ENCODE measurements around the gene HDGF.
"Not testable (repeated sequence)": the region's sequence is repeated elsewhere in the genome, so short reads cannot be mapped to it uniquely, and the experiment has no call there.

The HDGF gene

DNA sequence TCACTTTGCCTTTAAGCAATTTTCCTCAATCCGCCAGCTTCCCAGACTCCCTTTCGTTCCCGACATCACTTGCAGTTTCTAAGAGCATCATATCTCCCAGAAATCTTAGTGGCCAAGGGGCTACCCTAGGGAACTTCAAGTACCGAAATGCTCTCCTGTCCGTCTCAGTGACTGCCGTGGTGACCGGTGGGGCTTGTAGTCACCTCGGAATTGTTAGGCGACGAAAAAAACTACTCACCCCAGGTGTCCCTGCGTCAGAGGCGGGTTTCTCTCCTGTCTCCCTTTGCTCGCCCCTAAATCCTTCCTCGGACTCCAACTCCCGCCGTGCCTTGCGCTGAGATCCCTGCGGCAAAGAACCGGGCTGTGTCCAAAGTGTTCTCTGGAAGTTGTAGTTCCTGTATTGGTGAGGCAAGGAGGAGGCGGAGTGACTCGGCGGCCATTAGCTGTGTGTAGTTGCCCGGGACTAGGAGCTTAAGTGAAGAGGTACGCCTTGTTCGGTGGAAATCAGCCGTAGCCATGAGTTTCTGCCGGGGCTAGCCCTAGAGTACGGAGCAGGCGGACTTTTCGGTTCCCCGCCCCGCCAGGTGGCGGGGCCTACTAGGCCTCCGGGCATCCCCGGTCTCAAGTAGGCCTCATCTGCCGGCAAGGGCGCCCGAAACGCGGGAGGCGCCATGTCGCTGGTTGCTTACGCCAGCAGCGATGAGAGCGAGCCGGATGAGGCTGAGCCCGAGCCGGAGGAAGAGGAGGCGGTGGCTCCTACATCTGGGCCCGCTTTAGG lies 15.8 kb upstream of the HDGF start, which contains the start of gene PRCC:
TSS of gene PRCC (plus strand) at position 435 of the 778 bp plus-strand sequence. CDS start at position 672, 237 bp downstream.
- DNase-seq (ENCODE audit: low spot score), result peak; percentile 100
- Histone ChIP-seq H3K4me3 (peak within 1 kb of the TSS; percentile 92), H3K27ac (peak within 1 kb of the TSS; percentile 89 to 91)
- TF ChIP-seq, protein P1, sequence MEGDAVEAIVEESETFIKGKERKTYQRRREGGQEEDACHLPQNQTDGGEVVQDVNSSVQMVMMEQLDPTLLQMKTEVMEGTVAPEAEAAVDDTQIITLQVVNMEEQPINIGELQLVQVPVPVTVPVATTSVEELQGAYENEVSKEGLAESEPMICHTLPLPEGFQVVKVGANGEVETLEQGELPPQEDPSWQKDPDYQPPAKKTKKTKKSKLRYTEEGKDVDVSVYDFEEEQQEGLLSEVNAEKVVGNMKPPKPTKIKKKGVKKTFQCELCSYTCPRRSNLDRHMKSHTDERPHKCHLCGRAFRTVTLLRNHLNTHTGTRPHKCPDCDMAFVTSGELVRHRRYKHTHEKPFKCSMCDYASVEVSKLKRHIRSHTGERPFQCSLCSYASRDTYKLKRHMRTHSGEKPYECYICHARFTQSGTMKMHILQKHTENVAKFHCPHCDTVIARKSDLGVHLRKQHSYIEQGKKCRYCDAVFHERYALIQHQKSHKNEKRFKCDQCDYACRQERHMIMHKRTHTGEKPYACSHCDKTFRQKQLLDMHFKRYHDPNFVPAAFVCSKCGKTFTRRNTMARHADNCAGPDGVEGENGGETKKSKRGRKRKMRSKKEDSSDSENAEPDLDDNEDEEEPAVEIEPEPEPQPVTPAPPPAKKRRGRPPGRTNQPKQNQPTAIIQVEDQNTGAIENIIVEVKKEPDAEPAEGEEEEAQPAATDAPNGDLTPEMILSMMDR (IDR thresholded peaks at IDR 0.05), result no peak

DNA sequence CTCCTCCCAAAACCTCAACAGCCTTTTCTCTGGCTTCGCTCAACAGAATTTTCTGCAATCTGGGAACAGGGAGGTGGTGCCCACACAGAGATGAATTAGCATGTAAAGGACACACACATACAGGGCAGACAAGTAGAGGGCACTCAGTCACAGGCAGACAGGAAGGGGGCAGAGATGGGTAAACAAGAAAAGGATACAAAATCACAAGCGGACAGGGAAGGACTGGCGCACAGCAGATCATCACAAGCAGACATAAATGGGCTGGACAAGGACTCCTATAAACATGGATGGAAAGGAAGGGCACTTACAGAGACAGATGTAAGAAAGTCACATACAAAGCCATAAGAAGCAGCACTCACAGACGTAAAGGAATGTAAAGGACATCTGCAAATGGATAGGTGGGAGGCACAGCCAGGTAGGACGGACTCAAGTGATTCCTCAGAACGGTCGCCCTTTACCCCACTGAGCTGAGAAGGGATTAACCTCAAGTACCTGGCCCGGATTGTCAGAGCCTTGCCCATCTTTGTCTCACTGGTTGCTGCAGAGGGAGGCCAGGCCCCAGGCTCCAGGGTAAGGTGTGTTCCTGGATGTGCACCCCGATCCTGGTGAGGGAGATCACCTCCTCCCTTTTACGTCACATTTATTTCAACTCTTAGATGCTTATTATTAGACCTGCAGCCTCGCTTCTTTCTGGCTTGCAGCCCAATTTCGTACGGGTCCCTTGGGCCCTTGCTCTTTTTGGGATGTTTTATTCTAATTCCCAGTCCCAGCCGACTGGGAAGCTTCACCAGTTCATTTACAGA lies 15.0 kb upstream of the HDGF start:
- Histone ChIP-seq H3K4me3 (peak overlapping the region; percentile 76), H3K27ac (peak overlapping the region; percentile 67 to 81)
- DNase-seq (ENCODE audit: low spot score), result no peak
- TF ChIP-seq, protein P1 (IDR thresholded peaks at IDR 0.05), result no peak

DNA sequence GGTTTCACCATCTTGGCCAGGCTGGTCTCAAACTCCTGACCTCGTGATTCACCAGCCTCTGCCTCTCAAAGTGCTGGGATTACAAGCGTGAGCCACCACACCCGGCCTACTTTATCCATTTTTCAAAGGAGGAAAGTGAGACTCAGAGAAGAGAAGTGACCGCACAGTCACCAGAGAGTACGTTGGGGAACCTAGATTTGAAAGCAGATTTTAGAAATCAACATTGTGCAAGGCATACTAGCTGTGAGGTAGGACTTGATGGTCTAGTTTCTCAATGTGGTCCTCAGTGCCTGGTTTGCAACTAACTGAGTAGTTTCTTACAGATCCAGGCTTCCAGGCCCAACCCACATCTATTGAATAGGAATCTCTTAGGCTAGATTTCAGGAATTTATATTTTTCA lies 14.2 kb upstream of the HDGF start:
- TF ChIP-seq, protein P1 (IDR thresholded peaks at IDR 0.05), result no peak
- Histone ChIP-seq H3K4me3 (no peak overlapping the region), H3K27ac (no peak overlapping the region)
- no peak for DNase-seq (ENCODE audit: low spot score)

DNA sequence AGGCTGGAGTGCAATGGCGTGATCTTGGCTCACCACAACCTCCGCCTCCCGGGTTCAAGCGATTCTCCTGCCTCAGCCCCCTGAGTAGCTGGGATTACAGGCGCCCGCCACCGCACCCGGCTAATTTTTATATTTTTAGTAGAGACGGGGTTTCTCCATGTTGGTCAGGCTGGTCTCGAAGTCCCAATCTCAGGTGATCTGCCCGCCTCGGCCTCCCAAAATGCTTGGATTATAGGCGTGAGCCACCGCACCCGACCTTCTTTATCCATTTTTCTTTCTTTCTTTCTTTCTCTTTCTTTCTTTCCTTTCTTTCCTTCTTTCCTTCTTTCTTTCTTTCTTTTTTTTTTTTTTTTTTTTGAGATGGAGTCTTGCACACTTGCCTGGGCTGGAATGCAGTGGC lies 13.7 kb upstream of the HDGF start:
- not testable (repeated sequence) for DNase-seq (ENCODE audit: low spot score); H3K4me3 ChIP-seq; H3K27ac ChIP-seq

DNA sequence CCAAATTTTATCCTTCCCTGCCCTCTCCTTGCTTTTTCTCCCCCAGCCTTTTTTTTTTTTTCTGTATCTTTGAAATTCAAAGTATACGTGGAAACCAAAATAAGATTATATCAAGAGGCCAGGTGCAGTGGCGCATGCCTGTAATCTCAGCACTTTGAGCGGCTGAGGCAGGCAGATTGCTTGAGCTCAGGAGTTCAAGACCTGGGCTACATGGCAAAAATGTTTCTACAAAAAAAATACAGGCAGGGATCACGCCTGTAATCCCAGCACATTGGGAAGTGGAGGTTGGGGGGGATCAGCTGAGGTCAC lies 9.3 kb upstream of the HDGF start:
- Histone ChIP-seq H3K27ac (no peak overlapping the region), H3K4me3 (no peak overlapping the region)
- TF ChIP-seq, protein P1 (IDR thresholded peaks at IDR 0.05), result no peak
- no peak for DNase-seq (ENCODE audit: low spot score)

DNA sequence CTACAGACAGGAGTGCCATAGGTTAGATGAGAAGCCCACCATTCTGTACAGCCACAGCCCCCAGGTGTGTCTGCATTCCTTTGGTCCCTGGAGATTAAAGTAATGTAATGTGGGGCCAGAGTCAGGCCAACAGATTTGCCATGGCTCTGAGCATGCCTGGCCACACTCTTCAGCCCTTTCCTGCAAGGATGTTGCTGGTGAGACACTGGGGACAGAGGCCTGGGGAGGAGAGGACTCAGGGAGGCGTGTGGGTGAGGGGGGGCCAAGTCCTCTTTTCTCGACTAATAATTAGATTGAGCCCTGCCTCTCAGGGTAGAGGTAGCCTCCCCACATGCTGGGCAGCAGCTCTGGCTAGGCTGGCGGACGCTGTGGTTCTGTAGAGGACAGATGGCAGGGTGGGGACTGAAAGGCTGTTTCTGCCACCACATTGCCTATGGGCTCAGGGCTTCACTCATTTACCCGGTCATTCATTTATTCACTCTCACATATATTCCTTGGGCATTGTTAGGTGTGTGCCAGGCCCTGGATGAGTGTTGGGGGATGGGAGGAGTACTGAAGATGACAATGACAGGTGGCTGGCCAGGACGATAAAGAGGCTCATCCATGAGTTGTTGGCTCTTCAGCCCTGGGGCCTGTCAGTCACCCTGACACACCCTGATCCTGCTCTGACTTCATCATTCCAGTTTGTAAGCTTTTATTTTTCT lies 8.8 kb upstream of the HDGF start:
- H3K4me3 ChIP-seq, result no peak overlapping the region
- TF ChIP-seq, protein P1 (IDR thresholded peaks at IDR 0.05), result no peak
- no peak for DNase-seq (ENCODE audit: low spot score)
- H3K27ac ChIP-seq, result no peak overlapping the region

DNA sequence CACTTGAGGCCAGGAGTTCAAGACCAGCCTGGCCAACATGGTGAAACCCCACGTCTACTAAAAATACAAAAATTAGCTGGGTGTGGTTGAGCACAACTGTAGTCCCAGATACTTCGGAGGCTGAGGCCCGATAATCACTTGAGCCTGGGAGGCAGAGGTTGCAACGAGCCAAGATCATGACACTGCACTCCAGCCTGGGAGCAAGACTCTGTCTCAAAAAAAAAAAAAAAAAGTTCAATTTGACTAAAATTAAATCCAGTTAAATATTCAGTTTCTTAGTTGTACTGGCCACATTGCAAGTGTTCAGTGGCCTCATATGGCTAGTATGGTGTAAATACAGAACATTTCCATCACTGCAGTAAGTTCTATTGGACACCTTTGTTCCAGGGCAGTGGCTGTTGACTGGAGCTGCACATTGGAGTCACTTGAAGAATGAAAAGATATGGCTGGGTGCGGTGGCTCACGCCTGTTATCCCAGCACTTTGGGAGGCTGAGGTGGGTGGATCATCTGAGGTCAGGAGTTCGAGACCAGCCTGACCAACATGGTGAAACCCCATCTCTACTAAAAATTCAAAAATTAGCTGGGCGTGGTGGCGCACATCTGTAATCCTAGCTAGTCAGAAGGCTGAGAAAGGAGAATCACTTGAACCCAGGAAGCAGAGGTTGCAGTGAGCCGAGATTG lies 6.2 kb upstream of the HDGF start:
- not testable (repeated sequence) for H3K4me3 ChIP-seq; DNase-seq (ENCODE audit: low spot score); H3K27ac ChIP-seq
